Measurements from ENCODE around the gene P2RY4. TPM values are rescaled to one million over a fixed set of nuclear protein-coding genes. Genes with fewer than 3 reads are reported as not detected.
"Not testable (repeated sequence)": the region's sequence is repeated elsewhere in the genome, so short reads cannot be mapped to it uniquely, and the experiment has no call there.

P2RY4 gene
- total RNA-seq, 4 donors from 2014 or later, result 0.80 to 5.1 (median 2.3) TPM

DNA sequence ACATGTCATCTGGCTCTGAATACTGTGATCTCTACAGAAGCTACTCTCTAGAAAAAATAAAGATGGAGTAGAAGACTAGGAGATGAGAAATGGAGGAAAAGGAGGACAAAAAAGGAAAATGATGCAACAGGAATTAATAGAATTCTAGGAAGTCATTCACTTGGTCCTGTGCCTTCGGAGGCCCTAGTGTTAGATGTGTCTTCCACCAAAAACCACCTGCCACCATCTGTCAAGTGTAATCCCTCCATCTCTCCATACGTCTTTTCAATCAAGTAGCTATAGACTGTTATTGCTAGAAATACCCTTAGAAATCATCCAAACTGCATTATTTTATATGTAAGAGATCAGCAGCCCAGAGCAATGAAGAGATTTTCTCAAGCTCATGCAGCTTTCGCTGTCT lies 19.1 kb upstream of the P2RY4 start:
- intact Hi-C loops (cut with DNase I; ENCODE audit: low total_unique reads) (no loop called here), in situ Hi-C loops (cut with MboI; ENCODE audit: low pct_ligation_motif_present in 1 of 4, low pct_unique_long_range_greater_than_20kb in 1 of 4, low sequenced_read_pairs in 3 of 4) (loop anchor here in 1 of 4 donors (25.0 kb wide), 1 partner anchor 92 kb away; the partner anchor contains the start of gene DGAT2L6)
- Histone ChIP-seq H3K4me3 (no peak overlapping the region), H3K27ac (no peak overlapping the region), H3K27me3 (no peaks in the 10 kb centered on the region), H3K9me3 (no peaks in the 10 kb centered on the region), H3K4me1 (no peaks in the 10 kb centered on the region), H3K36me3 (no peaks in the 10 kb centered on the region)
- no peak for DNase-seq
- 87% methylated on average over 3 of the region's 3 CpGs; no CpG with 5 or more reads in 1 of the 2 donors for WGBS, 2 donors (ENCODE audit: low coverage in 1 of 2)
- TF ChIP-seq EP300 (IDR thresholded peaks at IDR 0.05; ENCODE audit: low read depth), result no peak
- no peak for TF ChIP-seq POLR2AphosphoS5 (IDR thresholded peaks at IDR 0.05)
- TF ChIP-seq POLR2A (IDR thresholded peaks at IDR 0.05), result no peak
- TF ChIP-seq, protein P1, sequence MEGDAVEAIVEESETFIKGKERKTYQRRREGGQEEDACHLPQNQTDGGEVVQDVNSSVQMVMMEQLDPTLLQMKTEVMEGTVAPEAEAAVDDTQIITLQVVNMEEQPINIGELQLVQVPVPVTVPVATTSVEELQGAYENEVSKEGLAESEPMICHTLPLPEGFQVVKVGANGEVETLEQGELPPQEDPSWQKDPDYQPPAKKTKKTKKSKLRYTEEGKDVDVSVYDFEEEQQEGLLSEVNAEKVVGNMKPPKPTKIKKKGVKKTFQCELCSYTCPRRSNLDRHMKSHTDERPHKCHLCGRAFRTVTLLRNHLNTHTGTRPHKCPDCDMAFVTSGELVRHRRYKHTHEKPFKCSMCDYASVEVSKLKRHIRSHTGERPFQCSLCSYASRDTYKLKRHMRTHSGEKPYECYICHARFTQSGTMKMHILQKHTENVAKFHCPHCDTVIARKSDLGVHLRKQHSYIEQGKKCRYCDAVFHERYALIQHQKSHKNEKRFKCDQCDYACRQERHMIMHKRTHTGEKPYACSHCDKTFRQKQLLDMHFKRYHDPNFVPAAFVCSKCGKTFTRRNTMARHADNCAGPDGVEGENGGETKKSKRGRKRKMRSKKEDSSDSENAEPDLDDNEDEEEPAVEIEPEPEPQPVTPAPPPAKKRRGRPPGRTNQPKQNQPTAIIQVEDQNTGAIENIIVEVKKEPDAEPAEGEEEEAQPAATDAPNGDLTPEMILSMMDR (IDR thresholded peaks at IDR 0.05), result no peak

DNA sequence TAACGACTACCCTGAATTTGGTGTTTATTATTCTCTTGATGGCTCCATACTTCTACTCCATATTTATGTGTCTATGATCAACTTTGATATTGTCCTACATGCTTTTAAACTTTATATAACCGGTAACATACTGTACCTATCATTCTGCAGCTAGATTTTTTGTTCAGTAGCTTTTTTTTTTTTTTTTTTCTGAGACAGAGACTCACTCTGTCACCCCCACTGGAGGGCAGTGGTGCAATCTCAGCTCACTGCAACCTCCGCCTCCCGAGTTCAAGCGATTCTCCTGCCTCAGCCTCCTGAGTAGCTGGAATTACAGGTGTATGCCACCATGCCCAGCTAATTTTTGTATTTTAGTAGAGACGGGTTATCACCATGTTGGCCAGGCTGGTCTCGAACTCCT lies 14.0 kb upstream of the P2RY4 start:
- H3K36me3 ChIP-seq, result not testable (repeated sequence)

DNA sequence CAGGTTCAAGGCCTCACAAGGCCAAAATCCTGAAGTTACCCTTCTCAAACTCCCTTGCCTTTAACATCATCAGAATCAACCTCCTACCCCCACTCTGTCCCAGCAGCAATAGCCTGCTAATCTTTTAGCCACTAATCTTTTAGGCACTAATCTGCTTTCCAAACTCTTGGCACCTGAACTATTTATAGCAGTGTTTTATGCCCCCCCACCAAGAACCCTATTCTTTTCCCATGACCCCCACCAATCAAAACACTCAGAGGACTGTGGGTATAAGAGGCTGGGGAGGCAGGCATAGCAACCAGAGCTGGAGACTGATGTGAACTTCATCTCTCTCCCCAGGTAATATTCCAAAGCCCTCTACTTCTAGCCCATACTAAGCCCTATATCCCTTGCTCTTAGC lies 8.0 kb upstream of the P2RY4 start, which contains the start of gene ARR3:
TSS of gene ARR3 (plus strand) at position 301 of the 400 bp plus-strand sequence. CDS start 1,052 bp downstream, outside the sequence.
- H3K27ac ChIP-seq, result no peak within 1 kb of the TSS
- H3K36me3 ChIP-seq, result no peaks in the 10 kb centered on the region
- no peaks in the 10 kb centered on the region for H3K27me3 ChIP-seq
- intact Hi-C loops (cut with DNase I; ENCODE audit: low total_unique reads), result no loop called here
- H3K4me1 ChIP-seq, result no peaks in the 10 kb centered on the region
- no peaks in the 10 kb centered on the region for H3K9me3 ChIP-seq
- in situ Hi-C loops (cut with MboI; ENCODE audit: low pct_ligation_motif_present in 1 of 4, low pct_unique_long_range_greater_than_20kb in 1 of 4, low sequenced_read_pairs in 3 of 4), result no loop called here
- DNase-seq, result no peak
- H3K4me3 ChIP-seq, result no peak within 1 kb of the TSS
- TF ChIP-seq EP300 (IDR thresholded peaks at IDR 0.05; ENCODE audit: low read depth), result no peak
- TF ChIP-seq POLR2AphosphoS5 (IDR thresholded peaks at IDR 0.05), result no peak
- TF ChIP-seq POLR2A (IDR thresholded peaks at IDR 0.05), result no peak

More for the DNA sequence above, 14.0 kb upstream of the P2RY4 start:
- in situ Hi-C loops (cut with MboI; ENCODE audit: low pct_ligation_motif_present in 1 of 4, low pct_unique_long_range_greater_than_20kb in 1 of 4, low sequenced_read_pairs in 3 of 4); H3K27me3 ChIP-seq; DNase-seq; intact Hi-C loops (cut with DNase I; ENCODE audit: low total_unique reads); H3K27ac ChIP-seq; H3K9me3 ChIP-seq; H3K4me1 ChIP-seq; H3K4me3 ChIP-seq: not testable (repeated sequence)
- 81% methylated on average over 7 of the region's 7 CpGs; no CpG with 5 or more reads in 1 of the 2 donors for WGBS, 2 donors (ENCODE audit: low coverage in 1 of 2)

DNA sequence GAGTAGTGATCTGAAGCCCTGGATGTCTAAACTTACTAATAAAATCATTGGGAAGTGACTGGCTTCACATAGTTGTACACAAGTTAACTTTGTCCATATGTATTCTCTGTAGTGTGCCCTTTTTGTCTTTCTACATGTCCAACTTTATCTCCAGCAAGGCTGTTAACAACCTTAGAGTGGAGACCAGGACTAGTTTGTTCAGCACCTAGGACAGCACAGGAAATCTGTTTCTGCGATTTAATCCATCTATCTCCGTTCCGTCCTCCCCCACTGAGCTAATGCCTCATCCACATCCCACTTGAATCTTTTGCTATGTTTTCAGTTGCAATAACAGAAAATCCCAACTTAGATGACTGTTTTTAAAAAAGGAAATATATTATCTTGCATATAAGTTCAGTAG lies 4.8 kb upstream of the P2RY4 start:
- H3K4me1 ChIP-seq, result no peaks in the 10 kb centered on the region
- H3K4me3 ChIP-seq, result no peak overlapping the region
- TF ChIP-seq POLR2AphosphoS5 (IDR thresholded peaks at IDR 0.05) (no peak), POLR2A (IDR thresholded peaks at IDR 0.05) (no peak), EP300 (IDR thresholded peaks at IDR 0.05; ENCODE audit: low read depth) (no peak)
- TF ChIP-seq, protein P1 (IDR thresholded peaks at IDR 0.05), result no peak
- no peaks in the 10 kb centered on the region for H3K27me3 ChIP-seq
- in situ Hi-C loops (cut with MboI; ENCODE audit: low pct_ligation_motif_present in 1 of 4, low pct_unique_long_range_greater_than_20kb in 1 of 4, low sequenced_read_pairs in 3 of 4) (no loop called here), intact Hi-C loops (cut with DNase I; ENCODE audit: low total_unique reads) (no loop called here)
- H3K27ac ChIP-seq, result no peak overlapping the region
- H3K36me3 ChIP-seq, result no peaks in the 10 kb centered on the region
- no peak for DNase-seq
- WGBS, 2 donors (ENCODE audit: low coverage in 1 of 2), result 57 to 74% methylated on average over 3 of the region's 3 CpGs
- H3K9me3 ChIP-seq, result no peaks in the 10 kb centered on the region

DNA sequence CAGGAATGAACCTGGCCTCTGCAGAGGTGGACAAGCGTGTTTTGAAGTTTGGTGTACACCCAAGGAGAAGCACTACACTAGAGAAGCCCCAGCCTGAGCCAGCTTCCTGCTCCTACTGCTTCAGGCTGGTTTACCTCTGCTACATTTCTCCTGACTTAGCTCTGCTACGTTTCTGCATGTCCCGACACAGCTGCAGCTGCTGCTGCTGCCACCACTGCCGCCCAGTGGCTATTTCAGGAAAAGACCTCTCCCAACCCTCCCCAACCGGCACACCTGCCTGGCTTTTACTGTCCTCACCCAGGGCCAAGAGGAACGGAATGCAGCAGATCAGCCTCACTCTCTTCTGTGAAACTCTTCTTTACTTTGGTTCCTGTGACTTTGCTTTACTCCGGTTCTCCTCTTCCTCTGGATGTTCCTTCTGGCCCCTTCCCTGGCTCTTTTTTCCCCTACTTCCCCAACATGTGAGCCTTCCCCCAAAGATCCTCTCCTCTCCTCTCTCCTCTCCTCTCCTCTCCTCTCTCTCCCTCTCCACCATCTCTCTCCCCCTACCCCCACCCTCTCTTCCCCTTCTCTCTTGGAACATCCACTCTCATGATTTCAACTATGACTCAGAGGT lies 3.1 kb upstream of the P2RY4 start:
- no peak for TF ChIP-seq POLR2A (IDR thresholded peaks at IDR 0.05)
- TF ChIP-seq, protein P1 (IDR thresholded peaks at IDR 0.05), result peak; percentile 26 to 52 (median 38)
- 0 to 24% methylated on average over 1 to 7 of the region's 7 CpGs for WGBS, 2 donors (ENCODE audit: low coverage in 1 of 2)
- Histone ChIP-seq H3K9me3 (no peaks in the 10 kb centered on the region), H3K27me3 (no peaks in the 10 kb centered on the region), H3K4me1 (no peaks in the 10 kb centered on the region), H3K4me3 (no peak overlapping the region), H3K36me3 (no peaks in the 10 kb centered on the region), H3K27ac (no peak overlapping the region)
- in situ Hi-C loops (cut with MboI; ENCODE audit: low pct_ligation_motif_present in 1 of 4, low pct_unique_long_range_greater_than_20kb in 1 of 4, low sequenced_read_pairs in 3 of 4), result no loop called here
- DNase-seq, result peak; percentile 55
- intact Hi-C loops (cut with DNase I; ENCODE audit: low total_unique reads), result no loop called here

Data from transverse colon (tissue), 4 donors.